ENCODE measurements around the gene LYPD5.

GRCh38 chr19:43779820-43780219 is 22.4 kb downstream of the LYPD5 start:
- TF ChIP-seq CTCF (IDR thresholded peaks at IDR 0.05) (no peak), POLR2A (IDR thresholded peaks at IDR 0.05) (no peak)
